HG03520 (cell line): Measurements from ENCODE around the gene NIPBL.
"Not testable (repeated sequence)": the region's sequence is repeated elsewhere in the genome, so short reads cannot be mapped to it uniquely, and the experiment has no call there.

ENCODE experiments used
- ATAC-seq: cut with Tn5 transposase; IDR thresholded peaks from one replicate; pipeline ENCODE4 v1.9.1; 2021; ENCODE audit warnings: mild to moderate bottlenecking, moderate library complexity; ENCODE audit not compliant: unreplicated experiment

Gene NIPBL

DNA sequence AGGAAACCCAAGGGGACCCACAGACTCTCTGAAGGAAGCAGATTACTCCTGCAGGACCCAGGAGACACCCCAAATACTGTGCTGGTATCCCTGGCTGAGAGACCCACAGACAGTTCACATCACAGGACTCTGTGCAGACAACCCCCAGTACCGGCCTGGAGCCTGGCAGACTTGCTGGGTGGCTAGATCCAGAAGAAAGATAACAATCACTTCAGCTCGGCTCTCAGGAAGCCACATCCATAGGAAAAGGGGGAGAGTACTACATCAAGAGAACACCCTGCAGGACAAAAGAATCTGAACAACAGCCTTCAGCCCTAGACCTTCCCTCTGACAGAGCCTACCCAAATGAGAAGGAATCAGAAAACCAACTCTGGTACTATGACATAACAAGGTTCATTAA, 206.4 kb downstream of the NIPBL start:
- ATAC-seq = not testable (repeated sequence)

GRCh38 chr5:37086026-37086425, 209.5 kb downstream of the NIPBL start:
- ATAC-seq = not testable (repeated sequence)

GRCh38 chr5:37086466-37087173, 210.1 kb downstream of the NIPBL start:
- ATAC-seq = no peak

- no peak for ATAC-seq
These were observed 211.4 kb downstream of the NIPBL start for GRCh38 chr5:37088009-37088408.

DNA sequence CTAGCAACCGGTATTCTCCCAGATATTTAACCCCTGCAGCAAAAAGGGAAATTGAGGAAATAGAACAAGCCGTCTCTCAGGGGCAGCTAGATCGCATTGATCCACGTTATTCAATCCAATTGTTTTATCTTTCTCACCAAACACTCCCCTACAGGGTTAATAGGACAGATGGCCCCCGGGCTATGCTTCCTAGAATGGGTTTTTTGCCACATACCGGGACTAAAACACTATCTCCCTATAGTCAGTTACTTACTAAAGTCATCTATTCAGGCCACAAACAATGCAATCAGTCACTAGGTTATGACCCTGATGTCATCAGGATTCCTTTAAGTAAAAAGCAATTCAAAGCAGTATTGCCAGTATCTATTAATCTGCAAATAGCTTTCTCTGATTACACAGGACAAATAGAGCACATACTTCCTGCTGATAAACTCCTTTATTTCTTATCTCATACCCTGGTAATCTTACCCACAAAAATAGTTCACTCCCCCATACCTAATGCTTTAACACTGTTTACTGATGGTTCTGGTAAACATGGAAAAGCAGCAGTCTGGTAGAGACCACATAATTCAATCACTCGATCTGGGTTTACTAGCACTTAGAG, 213.7 kb downstream of the NIPBL start:
- ATAC-seq = no peak

DNA sequence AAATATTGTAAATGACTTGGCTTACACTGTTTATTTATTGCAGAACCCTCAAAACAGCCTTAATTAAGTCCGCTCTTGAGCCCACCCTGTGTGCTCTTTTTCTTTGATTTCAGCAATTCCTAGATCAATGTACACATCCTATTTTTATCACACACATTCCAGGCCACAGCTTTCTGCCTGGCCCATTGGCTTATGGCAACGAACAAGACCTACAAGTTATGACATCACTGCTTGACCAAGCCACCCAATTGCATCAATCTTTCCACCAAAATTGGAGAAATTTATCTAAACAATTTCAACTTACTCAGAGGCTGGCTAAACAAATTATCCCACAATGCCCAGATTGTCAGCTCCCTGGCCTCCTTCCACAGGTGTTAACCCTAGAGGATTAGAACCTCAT, 214.2 kb downstream of the NIPBL start:
- no peak for ATAC-seq

- ATAC-seq = not testable (repeated sequence)
These were observed 217.2 kb downstream of the NIPBL start for GRCh38 chr5:37093795-37094194.

DNA sequence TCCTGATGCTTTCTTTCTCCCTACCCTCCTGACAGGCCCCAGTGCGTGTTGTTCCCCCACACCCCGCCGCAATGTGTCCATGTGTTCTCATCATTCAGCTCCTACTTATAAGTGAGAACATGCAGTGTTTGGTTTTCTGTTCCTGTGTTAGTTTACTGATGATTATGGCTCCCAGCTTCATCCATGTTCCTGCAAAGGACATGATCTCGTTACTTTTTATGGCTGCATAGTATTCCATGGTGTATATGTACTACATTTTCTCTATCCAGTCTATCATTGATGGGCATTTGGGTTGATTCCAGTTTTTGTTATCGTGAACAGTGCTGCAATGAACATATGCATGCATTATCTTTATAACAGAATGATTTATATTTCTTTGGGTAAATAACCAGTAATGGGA, 222.7 kb downstream of the NIPBL start:
- not testable (repeated sequence) for ATAC-seq

DNA sequence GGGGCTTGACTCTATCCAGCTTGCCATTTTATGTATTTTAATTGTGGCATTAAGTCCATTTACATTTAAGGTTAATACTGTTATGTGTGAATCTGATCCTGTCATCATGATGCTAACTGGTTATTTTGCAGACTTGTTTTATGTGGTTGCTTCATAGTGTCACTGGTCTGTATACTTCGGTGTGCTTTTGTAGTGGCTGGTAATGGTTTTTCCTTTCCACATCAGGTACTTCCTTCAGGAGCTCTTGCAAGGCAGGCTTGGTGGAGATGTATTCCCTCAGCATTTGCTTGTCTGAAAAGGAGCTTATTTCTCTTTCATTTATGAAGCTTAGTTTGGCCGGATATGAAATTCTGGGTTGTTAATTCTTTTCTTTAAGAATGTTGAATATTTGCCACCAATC, 226.7 kb downstream of the NIPBL start:
- ATAC-seq = no peak

DNA sequence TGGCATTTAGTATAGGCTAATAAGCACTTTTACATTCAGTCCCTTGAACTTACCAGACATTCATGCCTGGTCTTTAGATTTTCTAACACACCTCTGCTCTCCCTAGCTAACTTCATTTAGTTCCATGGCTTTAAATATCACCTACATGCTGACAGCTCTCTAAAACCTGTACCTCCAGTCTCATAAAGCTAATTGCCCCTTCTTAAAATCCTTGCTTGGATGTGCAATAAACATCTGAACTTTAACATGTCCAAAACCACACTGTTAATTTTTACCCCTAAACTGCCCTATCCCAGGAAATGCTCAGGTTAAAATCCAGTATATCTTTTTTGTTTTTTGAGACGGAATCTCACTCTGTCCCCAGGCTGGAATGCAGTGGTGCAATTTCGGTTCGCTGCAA, 232.8 kb downstream of the NIPBL start:
- ATAC-seq = no peak

- no peak for ATAC-seq
These were observed 233.6 kb downstream of the NIPBL start for GRCh38 chr5:37110135-37110534.

DNA sequence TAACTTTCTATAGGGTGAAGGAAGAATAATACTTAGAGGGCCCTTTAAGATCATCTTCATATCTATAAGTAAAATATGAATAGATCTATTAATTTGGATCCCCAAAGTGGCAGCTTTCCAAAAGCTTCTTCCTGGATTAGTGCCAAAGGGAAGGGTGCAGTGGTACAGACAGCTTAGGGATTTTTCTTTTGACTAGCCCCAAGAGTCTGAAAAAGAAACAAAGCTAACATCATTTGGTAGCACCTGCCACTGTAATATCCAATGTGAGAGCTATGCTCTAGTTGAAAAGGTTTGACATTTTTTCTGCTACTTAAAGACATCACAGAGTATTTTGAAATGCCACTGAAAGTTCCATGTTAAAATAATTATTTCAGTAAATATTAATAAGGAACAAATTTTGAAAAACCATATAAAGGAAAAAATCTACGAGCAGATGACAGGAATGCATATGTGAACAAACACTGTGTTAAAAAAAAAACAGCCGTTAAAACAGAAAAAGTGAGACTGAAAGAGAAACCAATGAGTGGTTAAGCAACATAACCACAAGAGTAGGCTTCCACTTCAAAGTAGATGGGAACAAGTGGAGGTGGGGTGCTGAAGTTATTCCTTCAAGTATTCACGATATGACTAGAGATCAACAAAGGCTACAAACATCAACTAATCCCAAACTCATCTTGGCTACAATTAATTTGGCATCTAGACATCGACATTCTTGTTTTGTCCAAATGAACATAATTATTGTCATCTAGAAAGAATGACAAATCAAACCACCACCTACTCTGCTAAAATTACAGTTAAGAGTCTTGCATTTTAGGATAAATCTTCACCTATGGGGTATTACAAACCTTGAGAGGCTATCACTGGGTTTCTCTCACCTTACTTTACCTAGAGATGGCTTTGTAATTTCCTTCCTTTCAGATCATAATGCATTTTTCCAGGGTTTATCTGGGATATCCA, 235.1 kb downstream of the NIPBL start:
- peak; percentile 86 for ATAC-seq

- peak; percentile 29 for ATAC-seq
These were observed 235.9 kb downstream of the NIPBL start for GRCh38 chr5:37112383-37112991.
